Duodenal mucosa (tissue), 2 donors: ENCODE data around the gene KCNN3.

Experiments
- H3K27ac ChIP-seq: one replicate; pipeline ENCODE4 v1.7.0; 2013; ENCODE audit warnings: low read depth, low read length
- H3K27me3 ChIP-seq, 2 donors: one replicate each; pipeline ENCODE4 v1.7.0; 2013; ENCODE audit warnings: low read length in 2 of 2, control low read depth in 1 of 2; ENCODE audit not compliant: insufficient read depth in 2 of 2, control insufficient read depth in 1 of 2
- H3K36me3 ChIP-seq, 2 donors: one replicate each; pipeline ENCODE4 v1.7.0; 2013; ENCODE audit warnings: low read length in 2 of 2, control low read depth in 1 of 2; ENCODE audit not compliant: insufficient read depth in 2 of 2, control insufficient read depth in 1 of 2
- H3K4me1 ChIP-seq, 2 donors: one replicate each; pipeline ENCODE4 v1.7.0; 2013; ENCODE audit warnings: low read length in 2 of 2, control low read depth in 1 of 2; ENCODE audit not compliant: insufficient read depth in 2 of 2, control insufficient read depth in 1 of 2
- H3K4me3 ChIP-seq, 2 donors: one replicate each; pipeline ENCODE4 v1.7.0; 2013; ENCODE audit warnings: low read length in 2 of 2, low read depth in 1 of 2
- H3K9ac ChIP-seq, 2 donors: one replicate each; pipeline ENCODE4 v1.7.0; 2013; ENCODE audit warnings: low read length in 2 of 2, low read depth in 1 of 2
- H3K9me3 ChIP-seq, 2 donors: one replicate each; pipeline ENCODE4 v1.7.0; 2013; ENCODE audit warnings: low read length in 2 of 2, control low read depth in 1 of 2; ENCODE audit not compliant: control insufficient read depth in 1 of 2

The KCNN3 gene

DNA sequence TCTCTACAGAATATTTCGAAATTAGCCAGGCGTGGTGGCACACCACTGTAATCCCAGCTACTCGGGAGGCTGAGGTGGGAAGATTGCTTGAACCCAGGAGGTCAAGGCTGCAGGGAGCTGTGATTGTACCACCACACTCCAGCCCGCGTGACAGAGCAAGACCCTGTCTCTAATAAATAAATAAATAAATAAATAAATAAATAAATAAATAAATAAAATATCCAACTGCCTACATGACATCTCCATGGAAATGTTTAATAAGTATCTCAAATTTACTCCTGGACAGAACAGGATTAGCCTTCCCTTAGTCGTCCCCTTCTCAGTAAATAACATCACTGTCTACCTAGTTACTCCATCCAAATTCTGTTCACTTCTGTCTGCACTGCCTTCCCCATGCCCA, 29.0 kb upstream of the KCNN3 start:
- Histone ChIP-seq H3K27ac (no peak overlapping the region), H3K9me3 (no peaks in the 10 kb centered on the region), H3K4me3 (no peak overlapping the region), H3K9ac (no peak overlapping the region), H3K36me3 (no peaks in the 10 kb centered on the region), H3K4me1 (no peaks in the 10 kb centered on the region), H3K27me3 (no peaks in the 10 kb centered on the region)

DNA sequence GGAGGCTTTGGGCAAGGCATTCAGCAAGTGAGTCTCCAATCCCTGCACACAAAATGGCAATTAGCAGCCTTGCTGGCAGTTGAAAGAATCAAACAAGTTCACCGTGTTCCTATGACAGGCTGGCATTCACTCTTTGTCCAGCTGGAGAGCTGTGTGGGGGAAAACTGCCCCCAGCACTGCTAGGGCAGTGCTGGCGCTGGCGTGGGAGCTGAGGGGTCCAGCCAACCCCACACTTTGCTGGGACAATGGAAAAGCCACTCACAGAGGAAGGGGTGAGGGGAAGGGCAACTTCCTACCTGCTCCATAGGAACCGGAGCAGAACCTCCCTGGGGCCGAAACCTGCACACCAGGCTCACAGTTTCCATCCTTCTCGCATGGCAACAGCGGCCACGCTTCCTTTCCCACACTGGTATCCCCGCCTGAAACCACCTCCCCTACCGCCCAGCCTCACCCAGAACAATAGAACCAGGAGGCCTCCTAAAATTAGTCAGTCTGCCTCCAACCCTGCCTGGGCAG, 26.7 kb upstream of the KCNN3 start:
- no peaks in the 10 kb centered on the region for H3K4me1 ChIP-seq

DNA sequence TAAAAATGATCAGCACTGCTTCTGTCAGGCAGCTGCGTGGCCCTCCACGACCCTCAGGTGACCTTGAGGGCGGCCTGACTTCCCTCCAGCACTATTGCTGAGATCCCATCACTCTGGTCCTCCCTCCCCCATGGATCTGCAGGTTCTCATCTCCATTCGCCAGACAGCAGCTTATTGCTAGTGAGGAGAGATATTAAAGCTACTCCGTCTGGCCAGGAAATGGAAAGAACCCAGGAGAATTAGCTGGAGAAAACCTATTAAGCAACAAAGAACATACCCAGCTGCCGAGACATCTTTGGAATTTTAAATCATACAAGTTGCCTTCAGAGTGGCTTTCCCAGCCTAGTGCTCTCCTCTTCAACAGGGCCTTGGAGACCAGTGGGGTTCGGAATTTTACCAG, 25.7 kb upstream of the KCNN3 start:
- Histone ChIP-seq H3K9me3 (no peaks in the 10 kb centered on the region), H3K4me1 (no peaks in the 10 kb centered on the region), H3K36me3 (no peaks in the 10 kb centered on the region), H3K27ac (no peak overlapping the region), H3K4me3 (no peak overlapping the region), H3K9ac (no peak overlapping the region), H3K27me3 (no peaks in the 10 kb centered on the region)

More for the DNA sequence above, 26.7 kb upstream of the KCNN3 start:
- Histone ChIP-seq H3K27me3 (no peaks in the 10 kb centered on the region), H3K36me3 (no peaks in the 10 kb centered on the region), H3K9ac (no peak overlapping the region), H3K27ac (no peak overlapping the region), H3K4me3 (no peak overlapping the region), H3K9me3 (no peaks in the 10 kb centered on the region)

DNA sequence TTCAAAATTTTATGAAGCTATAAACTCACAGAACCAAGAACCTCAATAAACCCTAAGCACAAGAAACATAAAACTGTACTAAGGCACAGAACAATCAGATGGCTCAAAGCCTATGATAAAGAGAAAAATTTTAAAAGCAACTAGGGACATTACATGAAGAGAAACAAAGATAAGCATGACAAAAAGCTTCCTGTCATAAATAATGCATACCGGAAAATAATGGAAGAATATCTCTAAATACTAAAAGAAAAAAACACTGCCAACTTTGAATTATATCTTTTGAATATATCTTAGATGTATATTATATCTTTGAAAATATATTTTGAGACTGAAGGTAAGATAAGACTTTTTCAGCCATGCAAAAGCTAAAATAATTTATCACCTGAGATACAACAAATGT, 21.4 kb upstream of the KCNN3 start:
- Histone ChIP-seq H3K4me3 (no peak overlapping the region), H3K9ac (no peak overlapping the region), H3K9me3 (no peaks in the 10 kb centered on the region), H3K27ac (no peak overlapping the region), H3K4me1 (no peaks in the 10 kb centered on the region), H3K27me3 (peaks cover 0 to 8% of the 10 kb centered on the region in 2 donors), H3K36me3 (no peaks in the 10 kb centered on the region)

DNA sequence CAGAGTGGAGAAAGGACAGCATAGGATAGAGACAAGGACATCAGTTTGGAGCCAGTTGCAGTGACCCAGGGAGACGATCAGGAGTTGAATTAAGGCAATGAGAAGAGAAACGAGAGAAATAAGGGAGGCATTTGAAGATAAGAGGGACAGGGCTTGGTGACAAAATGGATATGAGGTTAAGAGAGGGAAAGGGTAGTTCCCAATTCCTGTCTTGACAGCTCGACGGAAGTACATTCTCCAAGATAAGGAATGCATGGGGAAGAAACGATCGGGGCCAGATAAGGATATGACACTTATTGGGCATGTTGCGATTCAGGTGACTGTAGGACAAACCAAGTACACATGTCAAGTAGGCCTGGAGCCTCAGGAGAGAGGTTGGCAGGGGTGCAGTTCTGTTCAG, 18.7 kb upstream of the KCNN3 start:
- Histone ChIP-seq H3K36me3 (no peaks in the 10 kb centered on the region), H3K9me3 (no peaks in the 10 kb centered on the region), H3K4me3 (no peak overlapping the region), H3K4me1 (peaks cover 0 to 11% of the 10 kb centered on the region in 2 donors), H3K27me3 (peaks cover 0 to 8% of the 10 kb centered on the region in 2 donors), H3K9ac (no peak overlapping the region), H3K27ac (no peak overlapping the region)

DNA sequence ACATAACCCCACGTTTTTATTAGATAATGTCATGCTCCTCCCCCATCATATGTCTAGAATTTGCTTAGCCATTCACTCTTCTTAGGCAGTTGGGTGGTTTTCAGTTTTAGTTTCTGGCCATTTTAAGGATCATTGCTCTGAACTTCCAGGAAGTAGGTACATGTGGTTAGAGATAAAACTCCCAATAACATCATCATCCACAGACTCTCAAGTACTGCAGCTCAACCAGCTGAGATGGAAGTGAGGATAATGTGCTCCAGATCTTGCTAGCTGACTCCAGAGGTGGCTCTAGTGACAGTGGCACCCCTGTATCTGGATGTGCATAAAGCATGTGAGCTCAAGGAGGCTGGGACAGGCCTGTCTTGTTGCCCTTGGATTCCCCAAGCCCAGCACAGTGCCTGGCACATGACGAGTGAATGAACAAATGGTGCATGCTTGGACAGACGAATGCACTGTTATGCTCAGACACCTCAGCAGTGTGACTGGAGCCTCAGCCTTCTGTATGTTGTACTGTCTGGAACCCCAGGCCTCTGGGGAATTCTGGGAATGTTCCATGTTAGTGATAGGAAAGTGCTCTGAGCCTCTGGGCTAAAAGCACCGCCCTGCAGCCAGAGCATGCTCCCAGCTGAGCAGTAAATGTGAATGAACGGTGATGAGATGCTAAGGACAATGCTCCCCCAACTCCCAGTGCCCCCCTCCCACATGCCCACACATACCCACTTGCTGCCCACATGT, 16.4 kb upstream of the KCNN3 start:
- H3K9me3 ChIP-seq, result no peaks in the 10 kb centered on the region
- H3K9ac ChIP-seq, result no peak overlapping the region
- H3K4me1 ChIP-seq, result peaks cover 0 to 12% of the 10 kb centered on the region in 2 donors
- no peak overlapping the region for H3K4me3 ChIP-seq
- H3K27ac ChIP-seq, result no peak overlapping the region
- no peaks in the 10 kb centered on the region for H3K36me3 ChIP-seq
- peaks cover 0 to 8% of the 10 kb centered on the region in 2 donors for H3K27me3 ChIP-seq

DNA sequence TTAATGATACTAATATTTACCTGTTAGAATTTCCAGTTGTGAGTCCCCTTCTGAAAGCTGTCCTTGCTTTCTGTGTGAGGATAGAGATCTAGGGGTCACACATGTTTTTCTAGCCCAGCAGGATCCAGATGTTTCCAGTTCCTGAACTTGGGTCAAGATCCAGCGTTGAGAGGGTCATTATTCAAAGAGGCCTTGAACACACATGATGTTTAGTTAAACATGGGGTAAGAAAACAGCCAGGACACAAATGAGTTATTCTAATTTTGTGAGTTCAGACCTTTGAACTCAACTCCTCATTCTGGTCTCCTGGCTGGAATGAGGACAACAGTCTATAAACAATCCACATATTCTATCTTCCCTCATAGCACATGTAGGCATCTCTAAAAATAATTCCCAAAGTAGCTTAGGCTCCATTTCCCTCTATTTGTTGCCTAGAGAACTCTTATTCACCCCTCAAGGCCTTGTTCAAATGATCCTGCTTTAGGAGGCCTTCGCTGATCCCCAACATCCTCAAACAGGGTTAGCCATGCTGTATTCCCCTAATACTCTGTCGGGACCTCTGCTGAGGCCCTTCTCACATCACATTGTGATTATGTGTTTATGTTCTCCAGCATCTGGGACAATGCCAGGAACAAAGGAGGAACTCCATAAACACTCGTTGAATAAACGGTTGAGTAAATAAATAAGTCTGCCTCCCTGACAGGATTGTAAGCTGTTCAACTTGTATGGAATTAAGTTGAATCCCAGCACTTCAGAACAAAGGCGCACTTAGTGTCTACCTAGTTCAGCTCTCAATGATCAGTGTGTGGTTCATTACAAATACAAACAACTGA, 15.0 kb upstream of the KCNN3 start:
- Histone ChIP-seq H3K27me3 (peaks cover 0 to 8% of the 10 kb centered on the region in 2 donors), H3K4me3 (no peak overlapping the region), H3K9me3 (no peaks in the 10 kb centered on the region), H3K27ac (no peak overlapping the region), H3K4me1 (peaks cover 0 to 12% of the 10 kb centered on the region in 2 donors), H3K9ac (no peak overlapping the region), H3K36me3 (no peaks in the 10 kb centered on the region)

DNA sequence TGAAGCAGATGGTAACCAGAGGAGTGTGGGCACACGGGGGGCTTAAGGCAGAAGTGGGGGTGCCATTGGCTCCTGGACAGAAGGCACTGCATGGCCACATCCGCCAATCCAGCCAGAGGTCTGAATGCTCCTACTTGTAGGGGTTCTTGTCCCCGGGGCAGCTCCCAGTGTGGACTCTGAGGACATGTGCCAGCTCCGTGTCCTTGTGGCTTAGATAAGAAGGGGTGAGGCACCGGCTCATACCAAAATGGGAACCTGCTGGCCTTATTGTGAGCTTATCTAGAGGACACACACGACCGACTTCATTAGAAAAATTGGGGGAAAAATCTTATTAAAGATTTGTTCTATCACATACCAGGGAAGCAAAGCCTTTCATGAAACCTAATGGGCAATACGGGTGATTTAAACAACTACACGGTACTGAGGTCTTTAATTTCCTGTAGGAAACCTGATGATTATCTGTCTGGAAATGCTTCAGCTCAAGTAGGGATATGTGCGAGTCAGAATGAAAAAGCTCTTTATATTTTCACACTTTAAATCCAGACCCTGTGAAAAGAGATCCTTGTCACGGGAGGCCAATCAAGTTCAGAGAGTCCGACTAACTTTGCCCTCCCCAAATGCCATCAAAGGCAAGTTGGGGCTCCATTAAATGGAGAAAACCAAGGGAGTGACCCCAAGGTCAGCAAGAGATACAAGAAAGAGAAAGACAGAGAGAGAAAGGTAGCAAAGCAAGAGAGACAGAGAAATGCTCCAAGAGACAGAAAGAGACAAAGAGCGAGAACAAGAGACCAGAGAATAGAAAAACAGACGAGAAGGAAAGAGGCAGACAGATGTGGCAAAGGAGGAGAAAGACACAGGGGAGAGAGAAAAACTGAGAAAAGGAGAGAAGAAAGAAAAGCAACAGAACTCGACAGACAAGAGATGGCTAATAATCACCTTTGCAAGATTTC, 14.1 kb upstream of the KCNN3 start:
- H3K36me3 ChIP-seq, result no peaks in the 10 kb centered on the region

DNA sequence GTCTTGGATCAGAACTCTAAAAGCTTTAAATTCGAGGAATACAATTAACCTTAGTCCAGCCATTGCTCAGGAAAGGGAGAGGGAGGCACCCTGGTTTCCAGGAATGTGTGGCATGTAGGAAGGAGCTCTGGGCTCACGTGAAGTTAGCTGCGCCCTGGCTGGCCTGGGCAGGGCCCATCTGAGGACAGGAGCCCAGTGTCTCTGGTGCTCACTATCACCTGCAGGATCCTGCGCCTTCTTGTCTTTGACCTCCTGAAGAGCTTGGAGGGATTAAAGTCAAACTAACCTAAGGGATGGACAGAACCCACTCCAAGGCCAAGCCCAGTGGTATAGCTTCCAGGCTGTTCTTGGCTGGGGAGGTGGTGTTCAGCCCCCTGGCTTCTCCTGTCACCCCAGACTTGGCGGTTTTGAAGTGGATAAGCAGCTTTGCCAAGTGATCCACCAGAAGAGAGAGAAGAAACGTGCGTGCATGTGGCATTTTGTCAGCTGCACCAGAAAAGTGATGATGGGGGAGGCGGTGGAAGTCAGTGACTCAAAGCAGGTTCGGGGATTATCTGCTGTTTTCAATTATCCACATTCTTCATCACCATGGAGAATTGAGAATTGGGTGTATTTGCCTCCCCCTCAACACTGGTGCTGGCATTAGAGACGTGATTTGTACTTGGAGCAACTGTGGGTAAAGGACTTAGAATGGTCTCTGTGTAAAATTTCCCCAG, 11.9 kb upstream of the KCNN3 start:
- Histone ChIP-seq H3K36me3 (no peaks in the 10 kb centered on the region), H3K9ac (no peak overlapping the region), H3K9me3 (no peaks in the 10 kb centered on the region), H3K27me3 (no peaks in the 10 kb centered on the region), H3K4me3 (no peak overlapping the region), H3K4me1 (peaks cover 9 to 23% of the 10 kb centered on the region in 2 donors), H3K27ac (no peak overlapping the region)

More for the DNA sequence above, 14.1 kb upstream of the KCNN3 start:
- H3K4me3 ChIP-seq, result no peak overlapping the region
- no peak overlapping the region for H3K27ac ChIP-seq
- H3K27me3 ChIP-seq, result peaks cover 0 to 7% of the 10 kb centered on the region in 2 donors
- H3K9ac ChIP-seq, result no peak overlapping the region
- peaks cover 0 to 12% of the 10 kb centered on the region in 2 donors for H3K4me1 ChIP-seq
- no peaks in the 10 kb centered on the region for H3K9me3 ChIP-seq
